HepG2 (cell line): Measurements from ENCODE around the gene RNPS1.

Source experiments
- POLR2A ChIP-seq, 2 experiments: IDR thresholded peaks; 2 replicates each; pipeline ENCODE4 v1.6.1; 2011; ENCODE audit warnings: low read depth in 2 of 2, low read length in 2 of 2, mild to moderate bottlenecking in 1 of 2, moderate library complexity in 1 of 2; ENCODE audit not compliant: insufficient read depth in 1 of 2
- TF ChIP-seq, protein P1 (sequence below): sonication (generic); formaldehyde crosslinking; IDR thresholded peaks from 2 replicates; pipeline ENCODE4 v1.5.0; 2020; ENCODE audit warnings: mild to moderate bottlenecking, missing genetic modification reagents, moderate library complexity

DNA sequence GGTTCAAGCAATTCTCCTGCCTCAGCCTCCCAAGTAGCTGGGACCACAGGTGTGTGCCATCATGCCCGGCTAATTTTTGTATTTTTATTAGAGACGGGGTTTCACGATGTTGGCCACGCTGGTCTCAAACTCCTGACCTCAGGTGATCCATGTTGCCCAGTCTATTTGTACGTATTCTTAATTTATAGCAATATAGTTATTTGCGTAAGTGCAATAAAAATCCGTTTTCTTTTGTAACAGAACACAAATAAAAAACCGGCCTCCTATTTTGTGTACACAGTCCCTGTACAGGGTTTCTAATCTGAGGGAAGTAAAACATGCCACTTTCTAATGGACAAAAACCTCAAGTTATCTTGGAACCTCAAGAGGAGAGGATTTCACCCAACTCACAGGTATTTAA lies 7.7 kb downstream of the RNPS1 start:
- no peak for TF ChIP-seq POLR2A (IDR thresholded peaks at IDR 0.05; ENCODE audit: insufficient read depth in 1 of 2, low read depth in 2 of 2, low read length in 2 of 2)
- TF ChIP-seq, protein P1, sequence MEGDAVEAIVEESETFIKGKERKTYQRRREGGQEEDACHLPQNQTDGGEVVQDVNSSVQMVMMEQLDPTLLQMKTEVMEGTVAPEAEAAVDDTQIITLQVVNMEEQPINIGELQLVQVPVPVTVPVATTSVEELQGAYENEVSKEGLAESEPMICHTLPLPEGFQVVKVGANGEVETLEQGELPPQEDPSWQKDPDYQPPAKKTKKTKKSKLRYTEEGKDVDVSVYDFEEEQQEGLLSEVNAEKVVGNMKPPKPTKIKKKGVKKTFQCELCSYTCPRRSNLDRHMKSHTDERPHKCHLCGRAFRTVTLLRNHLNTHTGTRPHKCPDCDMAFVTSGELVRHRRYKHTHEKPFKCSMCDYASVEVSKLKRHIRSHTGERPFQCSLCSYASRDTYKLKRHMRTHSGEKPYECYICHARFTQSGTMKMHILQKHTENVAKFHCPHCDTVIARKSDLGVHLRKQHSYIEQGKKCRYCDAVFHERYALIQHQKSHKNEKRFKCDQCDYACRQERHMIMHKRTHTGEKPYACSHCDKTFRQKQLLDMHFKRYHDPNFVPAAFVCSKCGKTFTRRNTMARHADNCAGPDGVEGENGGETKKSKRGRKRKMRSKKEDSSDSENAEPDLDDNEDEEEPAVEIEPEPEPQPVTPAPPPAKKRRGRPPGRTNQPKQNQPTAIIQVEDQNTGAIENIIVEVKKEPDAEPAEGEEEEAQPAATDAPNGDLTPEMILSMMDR (CRISPR knock-in tag): no peak
